ENCODE data around the gene VKORC1. TPM values are rescaled to one million over a fixed set of nuclear protein-coding genes. Genes with fewer than 3 reads are reported as not detected.

The VKORC1 gene
- total and polyA plus RNA-seq, 2 of the 8 experiments (the other 6 are each of a cell fraction or from before 2014, with no cell fraction given) = 84.1 to 483 TPM

GRCh38 chr16:31112711-31113110 lies 18.1 kb upstream of the VKORC1 start (continued):
- TF ChIP-seq SAP30 (IDR thresholded peaks at IDR 0.05; ENCODE audit: insufficient read depth, insufficient replicate concordance, low read length) (no peak), KDM4A (IDR thresholded peaks at IDR 0.05; ENCODE audit: low read depth, low read length, severe bottlenecking) (no peak), TAF1 (IDR thresholded peaks at IDR 0.05; ENCODE audit: low read depth, low read length) (no peak)
